ENCODE measurements around the gene JAKMIP1. TPM values are rescaled to one million over a fixed set of nuclear protein-coding genes. Genes with fewer than 3 reads are reported as not detected.

JAKMIP1 gene
- total RNA-seq, 1 experiment from 2014 or later, result not detected

DNA sequence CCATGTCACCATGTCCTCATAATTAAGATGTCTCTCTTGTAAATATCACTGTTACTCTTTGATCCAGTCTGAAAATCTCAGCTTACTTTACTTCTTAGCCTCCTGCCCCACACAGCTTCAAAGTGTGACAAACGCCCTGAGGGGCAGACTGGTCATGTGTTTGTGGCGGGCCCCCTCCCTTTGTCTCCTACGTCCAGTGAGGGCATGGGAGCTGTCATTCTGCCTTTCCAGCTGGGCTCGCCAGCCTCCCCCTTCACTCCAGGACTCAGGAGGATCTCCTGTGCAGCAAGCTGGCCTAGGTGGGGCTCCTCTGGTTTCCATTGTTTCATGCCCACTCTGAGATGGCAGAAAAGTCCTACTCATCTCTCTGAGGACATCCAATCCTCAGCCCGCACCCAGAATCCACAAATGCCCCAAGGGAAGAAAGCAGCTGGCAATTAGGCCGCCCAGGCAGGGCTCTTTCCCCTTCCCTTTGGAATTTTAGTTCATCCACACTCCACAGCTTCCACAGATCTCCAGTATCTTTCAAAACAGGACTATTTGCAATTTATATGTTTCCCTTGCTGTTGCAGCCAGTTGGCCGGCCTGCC lies 95.7 kb downstream of the JAKMIP1 start (continued):
- TF ChIP-seq TCF7L2 (IDR thresholded peaks at IDR 0.05; ENCODE audit: borderline replicate concordance, extremely low read depth, insufficient read depth, insufficient read length) (no peak), POLR2AphosphoS5 (IDR thresholded peaks at IDR 0.05; ENCODE audit: low read depth, low read length) (no peak)

- H3K9me3 ChIP-seq (ENCODE audit: control insufficient read depth in 1 of 2, insufficient read depth in 1 of 2, low read depth in 1 of 2, low read length in 2 of 2), result no peaks in the 10 kb centered on the region
- no peaks in the 10 kb centered on the region for H3K36me3 ChIP-seq (ENCODE audit: control insufficient read depth in 1 of 2, insufficient read depth in 2 of 2, low read length in 2 of 2)
- ChIA-PET POLR2A (no interaction called here), CTCF (no interaction called here), RAD21 (ENCODE audit: low non-redundant PET in 1 of 2, low total read pairs in 2 of 2, uncharacterized antibody in 2 of 2, unreplicated experiment in 2 of 2) (no interaction called here)
- TF ChIP-seq, protein P1, sequence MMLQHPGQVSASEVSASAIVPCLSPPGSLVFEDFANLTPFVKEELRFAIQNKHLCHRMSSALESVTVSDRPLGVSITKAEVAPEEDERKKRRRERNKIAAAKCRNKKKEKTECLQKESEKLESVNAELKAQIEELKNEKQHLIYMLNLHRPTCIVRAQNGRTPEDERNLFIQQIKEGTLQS (IDR thresholded peaks at IDR 0.05), result no peak
- TF ChIP-seq POLR2AphosphoS5 (IDR thresholded peaks at IDR 0.05; ENCODE audit: low read depth, low read length), result no peak
- TF ChIP-seq, protein P2, sequence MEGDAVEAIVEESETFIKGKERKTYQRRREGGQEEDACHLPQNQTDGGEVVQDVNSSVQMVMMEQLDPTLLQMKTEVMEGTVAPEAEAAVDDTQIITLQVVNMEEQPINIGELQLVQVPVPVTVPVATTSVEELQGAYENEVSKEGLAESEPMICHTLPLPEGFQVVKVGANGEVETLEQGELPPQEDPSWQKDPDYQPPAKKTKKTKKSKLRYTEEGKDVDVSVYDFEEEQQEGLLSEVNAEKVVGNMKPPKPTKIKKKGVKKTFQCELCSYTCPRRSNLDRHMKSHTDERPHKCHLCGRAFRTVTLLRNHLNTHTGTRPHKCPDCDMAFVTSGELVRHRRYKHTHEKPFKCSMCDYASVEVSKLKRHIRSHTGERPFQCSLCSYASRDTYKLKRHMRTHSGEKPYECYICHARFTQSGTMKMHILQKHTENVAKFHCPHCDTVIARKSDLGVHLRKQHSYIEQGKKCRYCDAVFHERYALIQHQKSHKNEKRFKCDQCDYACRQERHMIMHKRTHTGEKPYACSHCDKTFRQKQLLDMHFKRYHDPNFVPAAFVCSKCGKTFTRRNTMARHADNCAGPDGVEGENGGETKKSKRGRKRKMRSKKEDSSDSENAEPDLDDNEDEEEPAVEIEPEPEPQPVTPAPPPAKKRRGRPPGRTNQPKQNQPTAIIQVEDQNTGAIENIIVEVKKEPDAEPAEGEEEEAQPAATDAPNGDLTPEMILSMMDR (IDR thresholded peaks at IDR 0.05 in 2 of 3, conservative IDR thresholded peaks at IDR 0.05 in 1 of 3; ENCODE audit: borderline replicate concordance in 1 of 3, insufficient read depth in 1 of 3, low read depth in 2 of 3, low read length in 2 of 3), result no peak
- TF ChIP-seq ZNF274 (IDR thresholded peaks at IDR 0.05; ENCODE audit: low read depth, low read length), result no peak
- no peak for TF ChIP-seq EZH2 (IDR thresholded peaks at IDR 0.05)
- TF ChIP-seq FOSL1 (IDR thresholded peaks at IDR 0.05; ENCODE audit: low read depth), result no peak
- no peak for TF ChIP-seq POLR2A (IDR thresholded peaks at IDR 0.05; ENCODE audit: borderline replicate concordance, extremely low read depth, insufficient read depth, insufficient read length)
- no peak for TF ChIP-seq CEBPB (IDR thresholded peaks at IDR 0.05; ENCODE audit: low read depth)
- TF ChIP-seq JUND (IDR thresholded peaks at IDR 0.05), result no peak
- TF ChIP-seq SRF (IDR thresholded peaks at IDR 0.05; ENCODE audit: low read depth), result no peak
- no peak for TF ChIP-seq REST (IDR thresholded peaks at IDR 0.05; ENCODE audit: low read depth)
- TF ChIP-seq SP1 (IDR thresholded peaks at IDR 0.05; ENCODE audit: low read depth), result no peak
- no peak for TF ChIP-seq TCF7L2 (IDR thresholded peaks at IDR 0.05; ENCODE audit: borderline replicate concordance, extremely low read depth, insufficient read depth, insufficient read length)
- H3K4me1 ChIP-seq (ENCODE audit: control insufficient read depth in 1 of 2, insufficient read depth in 2 of 2, low read length in 2 of 2), result peaks cover 0 to 4% of the 10 kb centered on the region in 2 experiments; a peak in 1 of 4 replicates
- no peak overlapping the region for H2AFZ ChIP-seq (ENCODE audit: low read depth, low read length, poor library complexity, severe bottlenecking)
- no peak overlapping the region for H3K9ac ChIP-seq (ENCODE audit: low read length)
- H3K9me2 ChIP-seq (ENCODE audit: insufficient read depth), result no peaks in the 10 kb centered on the region
- intact Hi-C loops (cut with micrococcal nuclease), result no loop called here
- H3K79me2 ChIP-seq (ENCODE audit: insufficient read depth, low read length), result no peaks in the 10 kb centered on the region
- BruUV-seq (replicated peaks), result no TSS peak
- H3K4me2 ChIP-seq (ENCODE audit: low read length), result no peak overlapping the region
- no peak overlapping the region for H3K4me3 ChIP-seq (replicated peaks in 1 of 2; ENCODE audit: low read depth in 1 of 2, low read length in 2 of 2)
- no peak overlapping the region for H3K27ac ChIP-seq (ENCODE audit: low read depth, low read length)
- ATAC-seq (no peak), DNase-seq (ENCODE audit: low read depth, low spot score) (no peak)
- H3K27me3 ChIP-seq (ENCODE audit: insufficient read depth, low read length), result peaks cover 23% of the 10 kb centered on the region
- H4K20me1 ChIP-seq (ENCODE audit: insufficient read depth), result no peaks in the 10 kb centered on the region
These were observed 102.8 kb downstream of the JAKMIP1 start for GRCh38 chr4:6097581-6097980.
